ENCODE data around the gene TSSK2. TPM values are rescaled to one million over a fixed set of nuclear protein-coding genes. Genes with fewer than 3 reads are reported as not detected.

The TSSK2 gene
- polyA plus RNA-seq, 1 donor (not counting 4 experiments of a cell fraction or from before 2014, with no cell fraction given): not detected

GRCh38 chr22:19150482-19151328 is 19.6 kb downstream of the TSSK2 start:
- Histone ChIP-seq H2AFZ (ENCODE audit: control insufficient read depth, low read length) (no peak overlapping the region), H3K9me3 (ENCODE audit: control insufficient read depth, low read depth, low read length) (no peaks in the 10 kb centered on the region), H4K20me1 (ENCODE audit: control insufficient read depth, extremely low read depth, insufficient read depth, low read length) (no peaks in the 10 kb centered on the region), H3K27ac (ENCODE audit: control insufficient read depth, insufficient read depth, low read length) (no peak overlapping the region), H3K4me1 (ENCODE audit: control insufficient read depth, extremely low read depth, insufficient read depth, low read length) (no peaks in the 10 kb centered on the region), H3K9me1 (ENCODE audit: control insufficient read depth, extremely low read depth, insufficient read depth, low read length) (no peaks in the 10 kb centered on the region), H3K27me3 (ENCODE audit: control insufficient read depth, extremely low read depth, insufficient read depth, low read length) (peaks cover 53% of the 10 kb centered on the region), H3K36me3 (ENCODE audit: control insufficient read depth in 2 of 2, extremely low read depth in 1 of 2, insufficient read depth in 2 of 2, low read length in 2 of 2) (no peaks in the 10 kb centered on the region), H3K79me2 (ENCODE audit: control insufficient read depth, insufficient read depth, low read length) (no peaks in the 10 kb centered on the region), H3K4me2 (ENCODE audit: control insufficient read depth, extremely low read depth, insufficient read depth, low read depth, low read length) (no peak overlapping the region), H3K4me3 (ENCODE audit: control insufficient read depth in 2 of 3, extremely low read depth in 1 of 3, insufficient read depth in 2 of 3, low read depth in 1 of 3, low read length in 3 of 3) (no peak overlapping the region), H3K9ac (ENCODE audit: control insufficient read depth, extremely low read depth, insufficient read depth, low read length) (no peak overlapping the region)
- no peak for TF ChIP-seq CTCF (optimal IDR thresholded peaks at IDR 0.05 in 1 of 3, IDR thresholded peaks at IDR 0.05 in 1 of 3, conservative IDR thresholded peaks at IDR 0.05 in 1 of 3; ENCODE audit: extremely low read depth in 1 of 3, insufficient read depth in 2 of 3, low read length in 3 of 3)
- TF ChIP-seq EZH2 (IDR thresholded peaks at IDR 0.05; ENCODE audit: low read length): peak; percentile 100
- dilution Hi-C loops (cut with MboI; ENCODE audit: extremely low pct_ligation_motif_present, low sequenced_read_pairs): no loop called here
- DNase-seq (ENCODE audit: low read depth, low spot score) (no peak), FAIRE-seq (no peak)

GRCh38 chr22:19151329-19152191 is 20.5 kb downstream of the TSSK2 start:
- no peak overlapping the region for H3K27ac ChIP-seq (ENCODE audit: control insufficient read depth, insufficient read depth, low read length)
- no peak for FAIRE-seq
- no peak overlapping the region for H2AFZ ChIP-seq (ENCODE audit: control insufficient read depth, low read length)
- no peak for TF ChIP-seq CTCF (optimal IDR thresholded peaks at IDR 0.05 in 1 of 3, IDR thresholded peaks at IDR 0.05 in 1 of 3, conservative IDR thresholded peaks at IDR 0.05 in 1 of 3; ENCODE audit: extremely low read depth in 1 of 3, insufficient read depth in 2 of 3, low read length in 3 of 3)
- TF ChIP-seq EZH2 (IDR thresholded peaks at IDR 0.05; ENCODE audit: low read length): no peak
- H3K4me1 ChIP-seq (ENCODE audit: control insufficient read depth, extremely low read depth, insufficient read depth, low read length): no peaks in the 10 kb centered on the region
- no peaks in the 10 kb centered on the region for H3K9me3 ChIP-seq (ENCODE audit: control insufficient read depth, low read depth, low read length)
- H4K20me1 ChIP-seq (ENCODE audit: control insufficient read depth, extremely low read depth, insufficient read depth, low read length): no peaks in the 10 kb centered on the region
- no peaks in the 10 kb centered on the region for H3K9me1 ChIP-seq (ENCODE audit: control insufficient read depth, extremely low read depth, insufficient read depth, low read length)
- dilution Hi-C loops (cut with MboI; ENCODE audit: extremely low pct_ligation_motif_present, low sequenced_read_pairs): no loop called here
- H3K27me3 ChIP-seq (ENCODE audit: control insufficient read depth, extremely low read depth, insufficient read depth, low read length): peaks cover 53% of the 10 kb centered on the region
- H3K79me2 ChIP-seq (ENCODE audit: control insufficient read depth, insufficient read depth, low read length): no peaks in the 10 kb centered on the region
- no peak overlapping the region for H3K4me3 ChIP-seq (ENCODE audit: control insufficient read depth in 2 of 3, extremely low read depth in 1 of 3, insufficient read depth in 2 of 3, low read depth in 1 of 3, low read length in 3 of 3)
- no peak overlapping the region for H3K4me2 ChIP-seq (ENCODE audit: control insufficient read depth, extremely low read depth, insufficient read depth, low read depth, low read length)
- DNase-seq (ENCODE audit: low read depth, low spot score): no peak
- H3K9ac ChIP-seq (ENCODE audit: control insufficient read depth, extremely low read depth, insufficient read depth, low read length): no peak overlapping the region
- no peaks in the 10 kb centered on the region for H3K36me3 ChIP-seq (ENCODE audit: control insufficient read depth in 2 of 2, extremely low read depth in 1 of 2, insufficient read depth in 2 of 2, low read length in 2 of 2)

Data from keratinocyte (primary cell).